HG02763 (cell line): ENCODE data around the gene TYW3.
"Not testable (repeated sequence)": the region's sequence is repeated elsewhere in the genome, so short reads cannot be mapped to it uniquely, and the experiment has no call there.

Source experiments
- ATAC-seq: cut with Tn5 transposase; IDR thresholded peaks from one replicate; pipeline ENCODE4 v1.9.1; 2021; ENCODE audit warnings: mild to moderate bottlenecking, moderate library complexity; ENCODE audit not compliant: unreplicated experiment

The TYW3 gene

GRCh38 chr1:74729741-74730478 is 3.0 kb upstream of the TYW3 start:
- no peak for ATAC-seq

- peak; percentile 31 for ATAC-seq
Measured at GRCh38 chr1:74731399-74732052, 1.4 kb upstream of the TYW3 start.

- peak; percentile 16 for ATAC-seq
Measured at GRCh38 chr1:74732071-74732946, 643 bp upstream of the TYW3 start.

- ATAC-seq, result peak; percentile 44
Measured at GRCh38 chr1:74733604-74734484, 892 bp downstream of the TYW3 start.

GRCh38 chr1:74737333-74737732 is 4.4 kb downstream of the TYW3 start:
- no peak for ATAC-seq

GRCh38 chr1:74740307-74740980 is 7.5 kb downstream of the TYW3 start:
- not testable (repeated sequence) for ATAC-seq

- not testable (repeated sequence) for ATAC-seq
Measured at GRCh38 chr1:74745247-74745646, 12.3 kb downstream of the TYW3 start.

- ATAC-seq, result peak; percentile 91
Measured at GRCh38 chr1:74748960-74749359, 16.0 kb downstream of the TYW3 start.

- no peak for ATAC-seq
Measured at GRCh38 chr1:74753104-74753503, 20.2 kb downstream of the TYW3 start.

- ATAC-seq, result no peak
Measured at GRCh38 chr1:74755475-74755874, 22.5 kb downstream of the TYW3 start.

GRCh38 chr1:74756650-74757049 is 23.7 kb downstream of the TYW3 start:
- not testable (repeated sequence) for ATAC-seq

GRCh38 chr1:74763807-74764206 is 30.9 kb downstream of the TYW3 start:
- no peak for ATAC-seq

GRCh38 chr1:74766579-74766978 is 33.6 kb downstream of the TYW3 start:
- no peak for ATAC-seq

- no peak for ATAC-seq
Measured at GRCh38 chr1:74767490-74767889, 34.5 kb downstream of the TYW3 start.

GRCh38 chr1:74771913-74772515 is 39.1 kb downstream of the TYW3 start:
- peak; percentile 66 for ATAC-seq

GRCh38 chr1:74772945-74773344 is 40.0 kb downstream of the TYW3 start:
- no peak for ATAC-seq

- no peak for ATAC-seq
Measured at GRCh38 chr1:74773582-74773981, 40.6 kb downstream of the TYW3 start.

- ATAC-seq, result no peak
Measured at GRCh38 chr1:74775735-74776134, 42.8 kb downstream of the TYW3 start.

GRCh38 chr1:74777525-74777924 is 44.6 kb downstream of the TYW3 start:
- ATAC-seq, result no peak

- ATAC-seq, result no peak
Measured at GRCh38 chr1:74779750-74780149, 46.8 kb downstream of the TYW3 start.
